SK-N-SH (cell line): ENCODE measurements around the gene KRTAP3-2. TPM values are rescaled to one million over a fixed set of nuclear protein-coding genes. Genes with fewer than 3 reads are reported as not detected.

ENCODE experiments used
- CTCF ChIA-PET: fragments of 300-600, 350-600 bp; formaldehyde crosslinking; extraction: SDS; loops from one replicate; lab custom pipeline; 2021; lab: Yijun Ruan, JAX
- POLR2A ChIA-PET: fragments of 350-600 bp; sonication (Branson Sonifier 250); formaldehyde crosslinking; extraction: SDS; loops from one replicate; lab custom pipeline; 2020; ENCODE audit warnings: antibody characterized with exemption, inconsistent platforms; lab: Yijun Ruan, JAX
- DNase-seq: peaks from one replicate; pipeline ENCODE4 v3.0.0; 2012
- H2AFZ ChIP-seq: fragments of 200-600 bp; sonication (generic); 2 replicates; pipeline ENCODE4 v1.8.1; 2016; ENCODE audit warnings: antibody characterized with exemption, mild to moderate bottlenecking, low read depth
- H3F3A ChIP-seq: fragments of 200-600 bp; sonication (generic); replicated peaks from 2 replicates; pipeline ENCODE3; 2016; ENCODE audit warnings: antibody characterized with exemption, mild to moderate bottlenecking; ENCODE audit not compliant: insufficient read depth
- H3K27ac ChIP-seq, 2 experiments: fragments of 200-500 bp in 1 of 2; fragments of 200-600 bp in 1 of 2; sonication (Bioruptor generic) in 1 of 2; sonication (generic), shearing (Covaris generic) in 1 of 2; 2 replicates each; pipeline versions ENCODE4 v1.5.1 to v1.6.1; 2014 to 2016; ENCODE audit warnings: low read depth in 2 of 2, inconsistent platforms in 1 of 2, low read length in 1 of 2, mild to moderate bottlenecking in 1 of 2, mixed read lengths in 1 of 2
- H3K27me3 ChIP-seq: fragments of 200-600 bp; sonication (generic), shearing (Covaris generic); 2 replicates; pipeline ENCODE4 v1.6.1; 2016; ENCODE audit warnings: mixed run types; ENCODE audit not compliant: insufficient read depth
- H3K36me3 ChIP-seq, 2 experiments: fragments of 200-500 bp in 1 of 2; fragments of 200-600 bp in 1 of 2; sonication (Bioruptor generic) in 1 of 2; sonication (generic) in 1 of 2; replicated peaks in 1 of 2; 2 replicates each; pipeline versions ENCODE3 to v1.5.1; 2014 to 2016; ENCODE audit warnings: low read length in 1 of 2, mild to moderate bottlenecking in 1 of 2; ENCODE audit not compliant: insufficient read depth in 2 of 2, control insufficient read depth in 1 of 2
- H3K4me1 ChIP-seq, 2 experiments: fragments of 200-500 bp in 1 of 2; fragments of 200-600 bp in 1 of 2; sonication (Bioruptor generic) in 1 of 2; sonication (generic), shearing (Covaris generic) in 1 of 2; 2 replicates each; pipeline versions ENCODE4 v1.5.1 to v1.6.1; 2014 to 2016; ENCODE audit warnings: low read depth in 1 of 2, low read length in 1 of 2, mixed run types in 1 of 2; ENCODE audit not compliant: insufficient read depth in 2 of 2, control insufficient read depth in 1 of 2
- H3K4me2 ChIP-seq: fragments of 200-600 bp; sonication (generic), shearing (Covaris generic); 2 replicates; pipeline ENCODE4 v1.6.1; 2017; ENCODE audit warnings: mixed run types
- H3K4me3 ChIP-seq, 2 experiments: fragments of 200-500 bp in 1 of 2; fragments of 200-600 bp in 1 of 2; sonication (Bioruptor generic) in 1 of 2; sonication (generic), shearing (Covaris generic) in 1 of 2; 2 replicates each; pipeline versions ENCODE4 v1.5.1 to v1.8.1; 2014 to 2016; ENCODE audit warnings: low read depth in 2 of 2, inconsistent platforms in 1 of 2, low read length in 1 of 2, mild to moderate bottlenecking in 1 of 2, mixed read lengths in 1 of 2, moderate library complexity in 1 of 2
- H3K79me2 ChIP-seq: fragments of 200-600 bp; sonication (generic); 2 replicates; pipeline ENCODE4 v1.8.1; 2017; ENCODE audit warnings: mild to moderate bottlenecking; ENCODE audit not compliant: insufficient read depth
- H3K9ac ChIP-seq: fragments of 200-600 bp; sonication (generic); 2 replicates; pipeline ENCODE4 v1.6.1; 2017; ENCODE audit warnings: mixed run types
- H3K9me2 ChIP-seq: fragments of 200-600 bp; sonication (generic); 2 replicates; pipeline ENCODE4 v1.6.1; 2017; ENCODE audit warnings: mixed run types
- H3K9me3 ChIP-seq: fragments of 200-600 bp; sonication (generic); 2 replicates; pipeline ENCODE4 v1.6.1; 2017; ENCODE audit warnings: mixed run types, mild to moderate bottlenecking, moderate library complexity
- H4K20me1 ChIP-seq: fragments of 200-600 bp; sonication (generic); 2 replicates; pipeline ENCODE4 v1.6.1; 2017; ENCODE audit warnings: mild to moderate bottlenecking, mixed run types; ENCODE audit not compliant: insufficient read depth
- CTCF ChIP-seq: fragments of 200-600 bp; sonication (generic); IDR thresholded peaks from 2 replicates; pipeline ENCODE4 v1.6.1; 2017; ENCODE audit warnings: antibody characterized with exemption, mild to moderate bottlenecking, moderate library complexity
- EZH2phosphoT487 ChIP-seq: fragments of 200-600 bp; sonication (generic); IDR thresholded peaks from 2 replicates; pipeline ENCODE4 v1.6.1; 2017; ENCODE audit warnings: low read depth, mixed run types, mild to moderate bottlenecking, antibody characterized with exemption, moderate library complexity, borderline replicate concordance
- FOXJ3 ChIP-seq: sonication (generic); formaldehyde crosslinking; IDR thresholded peaks from 2 replicates; pipeline ENCODE4 v1.5.1; 2020; ENCODE audit warnings: mild to moderate bottlenecking, missing genetic modification reagents
- IRF3 ChIP-seq: fragments of 150-350 bp; IDR thresholded peaks from 2 replicates; pipeline ENCODE4 v1.6.1; 2016; ENCODE audit warnings: mild to moderate bottlenecking, low read depth, low read length
- JUND ChIP-seq: IDR thresholded peaks from 2 replicates; pipeline ENCODE4 v1.4.0; 2012
- MAX ChIP-seq: IDR thresholded peaks from 2 replicates; pipeline ENCODE4 v1.4.0; 2012; ENCODE audit warnings: low read depth
- MEF2A ChIP-seq: IDR thresholded peaks from 2 replicates; pipeline ENCODE4 v1.4.0; 2012; ENCODE audit warnings: low read depth, borderline replicate concordance
- MXI1 ChIP-seq: IDR thresholded peaks from 2 replicates; pipeline ENCODE4 v1.6.1; 2012; ENCODE audit warnings: mild to moderate bottlenecking, low read depth, low read length, improper control_type of control experiment
- NFIC ChIP-seq: IDR thresholded peaks from 2 replicates; pipeline ENCODE4 v1.4.0; 2012; ENCODE audit warnings: borderline replicate concordance
- POLR2AphosphoS5 ChIP-seq: IDR thresholded peaks from 2 replicates; pipeline ENCODE4 v1.6.1; 2012; ENCODE audit warnings: low read depth, low read length
- RAD21 ChIP-seq: IDR thresholded peaks from 2 replicates; pipeline ENCODE4 v1.6.1; 2012; ENCODE audit warnings: mild to moderate bottlenecking, low read length
- RCOR1 ChIP-seq: fragments of 150-350 bp; IDR thresholded peaks from 2 replicates; pipeline ENCODE4 v1.6.1; 2017; ENCODE audit warnings: antibody characterized with exemption, low read length
- RFX5 ChIP-seq: IDR thresholded peaks from 2 replicates; pipeline ENCODE4 v1.6.1; 2012; ENCODE audit warnings: mild to moderate bottlenecking, improper control_type of control experiment, low read length
- RXRA ChIP-seq: IDR thresholded peaks from 2 replicates; pipeline ENCODE4 v1.4.0; 2012; ENCODE audit warnings: low read depth, mild to moderate bottlenecking, borderline replicate concordance
- SMC3 ChIP-seq: IDR thresholded peaks from 2 replicates; pipeline ENCODE4 v1.6.1; 2012; ENCODE audit warnings: low read depth, low read length, improper control_type of control experiment
- TCF12 ChIP-seq: IDR thresholded peaks from 2 replicates; pipeline ENCODE4 v1.4.0; 2012
- USF1 ChIP-seq: IDR thresholded peaks from 2 replicates; pipeline ENCODE4 v1.4.0; 2012; ENCODE audit warnings: low read depth, borderline replicate concordance
- USF2 ChIP-seq: fragments of 150-350 bp; IDR thresholded peaks from 2 replicates; pipeline ENCODE4 v1.6.1; 2017; ENCODE audit warnings: antibody characterized with exemption, low read length, low read depth, borderline replicate concordance
- WGBS: methylation state at CpG from one replicate; pipeline ENCODE4 v1.1.6; 2017; ENCODE audit warnings: low lambda C conversion rate; 5-methylcytosine and 5-hydroxymethylcytosine counted together
- polyA plus RNA-seq, 3 experiments: library from polyadenylated mRNA; depleted of rRNA; stranded (reverse); fragments of >200 nt; gene quantifications; 2 replicates each; pipeline ENCODE4 v1.2.3, GENCODE V29; 2012

The KRTAP3-2 gene
- polyA plus RNA-seq, 1 of the 3 experiments (the other 2 are of a cell fraction): not detected

- Histone ChIP-seq H3K9me2 (no peaks in the 10 kb centered on the region; the same call in 1 of the 2 replicates), H3K36me3 (no peaks in the 10 kb centered on the region), H3K9me3 (no peaks in the 10 kb centered on the region), H3K4me1 (no peaks in the 10 kb centered on the region), H4K20me1 (no peaks in the 10 kb centered on the region), H2AFZ (no peak overlapping the region), H3K27ac (no peak overlapping the region), H3K79me2 (no peaks in the 10 kb centered on the region), H3K4me2 (no peak overlapping the region), H3F3A (no peaks in the 10 kb centered on the region), H3K9ac (no peak overlapping the region), H3K4me3 (no peak overlapping the region), H3K27me3 (peaks cover 41% of the 10 kb centered on the region)
- WGBS: 26% methylated on average over 8 of the region's 8 CpGs
- POLR2A ChIA-PET: no interaction called here
- DNase-seq: no peak
- TF ChIP-seq MEF2A: no peak
- no peak for TF ChIP-seq RCOR1
- TF ChIP-seq NFIC: no peak
- TF ChIP-seq JUND: no peak
- no peak for TF ChIP-seq SMC3
- no peak for TF ChIP-seq CTCF
- no peak for TF ChIP-seq POLR2AphosphoS5
- TF ChIP-seq FOXJ3 (CRISPR knock-in tag): no peak
- TF ChIP-seq RAD21: no peak
- TF ChIP-seq RXRA: no peak
- TF ChIP-seq EZH2phosphoT487: no peak
- TF ChIP-seq MAX: no peak
- CTCF ChIA-PET: interaction anchor here (1.2 kb wide), 1 partner anchor 23 kb away, joined by 3 read pairs; no protein-coding TSS in a partner anchor
Observed at GRCh38 chr17:40986920-40987319, 12.8 kb downstream of the KRTAP3-2 start.

GRCh38 chr17:40984226-40984625, 15.5 kb downstream of the KRTAP3-2 start, which contains the start of gene KRT40:
TSS of gene KRT40 (minus strand) at chr17:40984326. CDS start at chr17:40984273, 53 bp downstream.
- no peak within 1 kb of the TSS for H3K4me2 ChIP-seq
- TF ChIP-seq RCOR1 (no peak), RXRA (no peak), MXI1 (no peak), TCF12 (no peak), USF1 (no peak), RFX5 (no peak), CTCF (no peak), RAD21 (no peak), FOXJ3 (CRISPR knock-in tag) (no peak), USF2 (no peak), IRF3 (no peak)
- TF ChIP-seq, all 33 proteins: peak for 0
- no peaks in the 10 kb centered on the region; a peak in 1 of 4 replicates for H3K4me1 ChIP-seq
- POLR2A ChIA-PET: no interaction called here
- no peak within 1 kb of the TSS for H3K9ac ChIP-seq
- H3K27me3 ChIP-seq: peaks cover 50% of the 10 kb centered on the region; the same call in 1 of the 2 replicates
- CTCF ChIA-PET: interaction anchor here (1.1 to 1.4 kb wide), 2 partner anchors 21 to 564 kb away, joined by 4 read pairs; no protein-coding TSS in a partner anchor
- H3K27ac ChIP-seq: no peak within 1 kb of the TSS
- no peaks in the 10 kb centered on the region for H3K36me3 ChIP-seq
- H2AFZ ChIP-seq: no peak within 1 kb of the TSS
- H3K9me2 ChIP-seq: no peaks in the 10 kb centered on the region; the same call in 1 of the 2 replicates
- H3K4me3 ChIP-seq: no peak within 1 kb of the TSS
- DNase-seq: no peak
- no peaks in the 10 kb centered on the region for H3K79me2 ChIP-seq
- H4K20me1 ChIP-seq: no peaks in the 10 kb centered on the region
- H3F3A ChIP-seq: no peaks in the 10 kb centered on the region
- 12% methylated on average over 3 of the region's 3 CpGs for WGBS
- no peaks in the 10 kb centered on the region for H3K9me3 ChIP-seq
